Measurements from ENCODE around the gene EPC1. TPM values are rescaled to one million over a fixed set of nuclear protein-coding genes. Genes with fewer than 3 reads are reported as not detected.

Gene EPC1
- total RNA-seq, 2 experiments from 2014 or later: 173 to 181 TPM

GRCh38 chr10:32229170-32229569, 117.8 kb downstream of the EPC1 start:
- Mint-ChIP-seq H3K36me3 (ENCODE audit: low read depth) (no peaks in the 10 kb centered on the region), H3K4me1 (ENCODE audit: low read depth) (no peaks in the 10 kb centered on the region), H3K4me3 (no peak overlapping the region), H3K27me3 (no peaks in the 10 kb centered on the region), H3K27ac (no peak overlapping the region), H3K9me3 (no peaks in the 10 kb centered on the region)
- Histone ChIP-seq H3K27me3 (ENCODE audit: control insufficient read depth in 1 of 2, insufficient read depth in 2 of 2, low read length in 2 of 2) (no peaks in the 10 kb centered on the region), H3K4me1 (ENCODE audit: insufficient read depth, low read length) (no peaks in the 10 kb centered on the region), H3K36me3 (ENCODE audit: insufficient read depth, low read length) (no peaks in the 10 kb centered on the region), H3K27ac (ENCODE audit: low read depth in 1 of 2, low read length in 2 of 2) (no peak overlapping the region), H3K4me3 (ENCODE audit: low read length) (no peak overlapping the region), H3K9me3 (ENCODE audit: control insufficient read depth in 1 of 2, insufficient read depth in 1 of 2, low read length in 2 of 2) (peaks cover 0 to 17% of the 10 kb centered on the region in 2 experiments)
- CTCF ChIA-PET: no interaction called here
- DNase-seq (no peak), ATAC-seq (ENCODE audit: poor library complexity) (no peak)
- POLR2A ChIA-PET: no interaction called here
- no peak for TF ChIP-seq CTCF (IDR thresholded peaks at IDR 0.05)
- intact Hi-C loops (cut with DNase I, micrococcal nuclease): no loop called here

DNA sequence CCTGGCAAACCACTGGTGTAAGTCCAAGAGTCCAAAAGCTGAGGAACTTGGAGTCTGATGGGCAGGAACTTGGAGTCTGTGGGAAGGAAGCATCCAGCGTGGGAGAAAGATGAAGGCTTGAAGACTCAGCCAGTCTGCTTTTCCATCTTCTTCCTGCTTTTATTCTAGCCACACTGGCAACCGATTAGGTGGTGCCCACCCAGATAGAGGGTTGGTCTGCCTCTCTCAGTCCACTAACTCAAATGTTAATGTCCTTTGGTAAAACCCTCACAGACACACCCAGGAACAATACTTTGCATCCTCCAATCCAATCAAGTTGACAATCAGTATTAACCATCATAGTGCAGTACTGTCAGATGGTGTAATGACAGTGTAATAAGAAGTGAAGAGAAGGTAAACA, 119.2 kb downstream of the EPC1 start:
- Histone ChIP-seq H3K4me1 (ENCODE audit: insufficient read depth, low read length) (no peaks in the 10 kb centered on the region), H3K4me3 (ENCODE audit: low read length) (no peak overlapping the region), H3K36me3 (ENCODE audit: insufficient read depth, low read length) (no peaks in the 10 kb centered on the region), H3K9me3 (ENCODE audit: control insufficient read depth in 1 of 2, insufficient read depth in 1 of 2, low read length in 2 of 2) (peaks cover 0 to 10% of the 10 kb centered on the region in 2 experiments), H3K27ac (ENCODE audit: low read depth in 1 of 2, low read length in 2 of 2) (no peak overlapping the region), H3K27me3 (ENCODE audit: control insufficient read depth in 1 of 2, insufficient read depth in 2 of 2, low read length in 2 of 2) (no peaks in the 10 kb centered on the region)
- no peaks in the 10 kb centered on the region for H3K9me3 Mint-ChIP-seq
- intact Hi-C loops (cut with DNase I, micrococcal nuclease): no loop called here
- no peak for ATAC-seq (ENCODE audit: poor library complexity)
- ChIA-PET CTCF (no interaction called here), POLR2A (no interaction called here)
- no peaks in the 10 kb centered on the region for H3K27me3 Mint-ChIP-seq
- no peak for DNase-seq
- TF ChIP-seq CTCF (IDR thresholded peaks at IDR 0.05): no peak
- H3K36me3 Mint-ChIP-seq (ENCODE audit: low read depth): no peaks in the 10 kb centered on the region
- H3K27ac Mint-ChIP-seq: no peak overlapping the region
- no peaks in the 10 kb centered on the region for H3K4me1 Mint-ChIP-seq (ENCODE audit: low read depth)
- H3K4me3 Mint-ChIP-seq: no peak overlapping the region

GRCh38 chr10:32226624-32227023, 120.3 kb downstream of the EPC1 start:
- Histone ChIP-seq H3K4me1 (ENCODE audit: insufficient read depth, low read length) (no peaks in the 10 kb centered on the region), H3K36me3 (ENCODE audit: insufficient read depth, low read length) (no peaks in the 10 kb centered on the region), H3K27ac (ENCODE audit: low read depth in 1 of 2, low read length in 2 of 2) (no peak overlapping the region), H3K4me3 (ENCODE audit: low read length) (no peak overlapping the region), H3K9me3 (ENCODE audit: control insufficient read depth in 1 of 2, insufficient read depth in 1 of 2, low read length in 2 of 2) (peaks cover 0 to 10% of the 10 kb centered on the region in 2 experiments), H3K27me3 (ENCODE audit: control insufficient read depth in 1 of 2, insufficient read depth in 2 of 2, low read length in 2 of 2) (no peaks in the 10 kb centered on the region)
- Mint-ChIP-seq H3K27ac (no peak overlapping the region), H3K27me3 (no peaks in the 10 kb centered on the region), H3K4me1 (ENCODE audit: low read depth) (no peaks in the 10 kb centered on the region), H3K4me3 (no peak overlapping the region), H3K36me3 (ENCODE audit: low read depth) (no peaks in the 10 kb centered on the region), H3K9me3 (no peaks in the 10 kb centered on the region)
- ChIA-PET CTCF (no interaction called here), POLR2A (no interaction called here)
- no peak for TF ChIP-seq CTCF (IDR thresholded peaks at IDR 0.05)
- no peak for DNase-seq
- ATAC-seq (ENCODE audit: poor library complexity): no peak
- intact Hi-C loops (cut with DNase I, micrococcal nuclease): no loop called here
